GM21737 (cell line): Measurements from ENCODE around the gene SOS1.
"Not testable (repeated sequence)": the region's sequence is repeated elsewhere in the genome, so short reads cannot be mapped to it uniquely, and the experiment has no call there.

Source experiments
- ATAC-seq: cut with Tn5 transposase; IDR thresholded peaks from one replicate; pipeline ENCODE4 v1.9.1; 2021; ENCODE audit warnings: mild to moderate bottlenecking, moderate library complexity; ENCODE audit not compliant: unreplicated experiment

The SOS1 gene

DNA sequence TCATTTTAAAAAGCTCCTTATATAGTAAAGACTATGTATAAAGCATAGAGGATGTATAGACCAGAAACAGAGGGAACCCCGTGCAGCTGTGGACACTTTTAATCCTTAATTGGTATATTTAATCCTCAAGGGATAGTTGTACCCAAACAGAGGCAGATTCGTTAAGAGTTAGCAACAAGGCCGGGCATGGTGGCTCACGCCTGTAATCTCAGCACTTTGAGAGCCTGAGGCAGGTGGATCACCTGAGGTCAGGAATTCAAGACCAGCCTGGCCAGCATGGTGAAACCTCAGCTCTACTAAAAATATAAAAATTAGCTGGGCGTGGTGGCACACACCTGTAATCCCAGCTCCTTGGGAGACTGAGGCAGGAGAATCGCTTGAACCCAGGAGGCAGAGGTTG is 184.3 kb downstream of the SOS1 start:
- ATAC-seq: not testable (repeated sequence)

DNA sequence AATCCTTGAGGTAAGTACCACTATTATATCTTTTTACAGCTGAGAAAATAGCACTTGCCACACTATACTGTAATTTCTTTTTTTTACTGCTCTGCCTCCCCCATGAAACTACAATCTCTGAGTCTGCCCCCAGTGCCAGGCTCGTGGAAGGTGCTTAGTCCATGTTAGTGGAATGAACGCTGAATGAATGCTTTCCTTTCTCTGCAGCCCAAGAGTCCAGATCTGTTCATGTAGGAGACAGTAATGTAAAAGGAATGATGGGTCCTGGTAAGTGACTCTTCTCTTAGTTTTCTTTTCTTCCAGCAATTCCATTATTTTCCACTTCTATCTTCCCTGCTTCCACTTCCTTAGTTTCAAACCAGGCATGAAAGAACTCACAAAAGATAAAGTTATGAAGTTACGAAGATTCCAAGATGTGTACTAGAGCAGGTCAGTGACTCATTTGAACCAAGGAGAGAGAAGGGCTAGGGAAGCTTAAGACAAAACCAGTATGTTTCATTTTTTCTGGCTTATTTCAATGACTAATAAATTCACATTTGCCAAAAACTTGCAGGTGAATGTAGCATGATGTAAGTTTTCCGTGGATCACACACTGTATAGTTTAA is 185.2 kb downstream of the SOS1 start:
- ATAC-seq: no peak

- ATAC-seq: no peak
Measured at GRCh38 chr2:38934742-38935141, 186.1 kb downstream of the SOS1 start.

DNA sequence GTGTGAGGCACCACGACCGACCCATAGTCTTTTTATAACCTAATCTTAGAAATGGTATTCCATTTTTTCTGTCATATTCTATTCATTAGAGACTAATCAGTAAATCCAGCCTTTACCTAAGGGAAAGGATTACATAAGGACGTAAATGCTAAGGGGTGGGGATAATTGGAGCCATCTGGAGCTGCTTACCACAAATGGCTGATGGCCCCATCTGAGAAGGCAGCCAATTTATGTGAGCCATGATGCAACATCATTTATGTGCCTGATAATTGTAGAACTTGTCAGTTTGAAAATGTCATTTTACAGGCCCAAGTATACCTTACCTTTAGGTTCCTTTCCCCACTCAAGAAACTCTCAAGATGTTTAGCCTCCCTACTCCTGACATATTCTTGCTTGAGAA is 187.2 kb downstream of the SOS1 start:
- no peak for ATAC-seq

GRCh38 chr2:38932586-38932985 is 188.3 kb downstream of the SOS1 start:
- ATAC-seq: no peak
